Fibroblast of lung (primary cell): Measurements from ENCODE around the gene ST6GALNAC3. TPM values are rescaled to one million over a fixed set of nuclear protein-coding genes. Genes with fewer than 3 reads are reported as not detected.
A peak's percentile ranks its signal among the peaks of the same experiment; 100 is the strongest.

ENCODE experiments used
- DNase-seq, 2 donors: peaks; one replicate each; pipeline versions ENCODE4 v3.0.0 to v3.0.0-alpha.2; 2010; ENCODE audit warnings: low read depth in 2 of 2
- H2AFZ ChIP-seq: 2 replicates; pipeline ENCODE4 v1.5.1; 2012; ENCODE audit warnings: low read length, control low read depth, inconsistent platforms
- H3K27ac ChIP-seq: 2 replicates; pipeline ENCODE4 v1.5.1; 2011; ENCODE audit warnings: low read length, control low read depth; ENCODE audit not compliant: insufficient read depth
- H3K27me3 ChIP-seq: 2 replicates; pipeline ENCODE4 v1.5.1; 2011; ENCODE audit warnings: mild to moderate bottlenecking, low read length; ENCODE audit not compliant: control insufficient read depth, insufficient read depth
- H3K36me3 ChIP-seq: 2 replicates; pipeline ENCODE4 v1.5.1; 2011; ENCODE audit warnings: low read length; ENCODE audit not compliant: control insufficient read depth, insufficient read depth
- H3K4me1 ChIP-seq: 2 replicates; pipeline ENCODE4 v1.5.1; 2011; ENCODE audit warnings: low read length; ENCODE audit not compliant: control insufficient read depth, insufficient read depth; ENCODE audit errors: extremely low read depth
- H3K4me2 ChIP-seq: 2 replicates; pipeline ENCODE4 v1.5.1; 2011; ENCODE audit warnings: low read length, control low read depth; ENCODE audit not compliant: insufficient read depth; ENCODE audit errors: extremely low read depth
- H3K4me3 ChIP-seq, 4 experiments: fragments of 200-600 bp in 1 of 4; sonication (generic) in 1 of 4; replicated peaks in 1 of 4; 2 replicates each; pipeline ENCODE4 v1.5.1; 2011 to 2016; ENCODE audit warnings: low read length in 4 of 4, low read depth in 3 of 4, mild to moderate bottlenecking in 3 of 4, control low read depth in 2 of 4, inconsistent platforms in 1 of 4, mixed read lengths in 1 of 4; ENCODE audit not compliant: insufficient read depth in 1 of 4; ENCODE audit errors: control extremely low read depth in 1 of 4
- H3K79me2 ChIP-seq: 2 replicates; pipeline ENCODE4 v1.5.1; 2012; ENCODE audit warnings: mild to moderate bottlenecking, low read length, inconsistent platforms; ENCODE audit not compliant: control insufficient read depth, insufficient read depth
- H3K9ac ChIP-seq: 2 replicates; pipeline ENCODE4 v1.5.1; 2011; ENCODE audit warnings: mild to moderate bottlenecking, low read length, control low read depth; ENCODE audit not compliant: insufficient read depth
- H3K9me3 ChIP-seq: 2 replicates; pipeline ENCODE4 v1.5.1; 2012; ENCODE audit warnings: low read depth, low read length; ENCODE audit not compliant: control insufficient read depth, insufficient read depth
- H4K20me1 ChIP-seq: 2 replicates; pipeline ENCODE4 v1.5.1; 2011; ENCODE audit warnings: low read length; ENCODE audit not compliant: control insufficient read depth, insufficient read depth; ENCODE audit errors: extremely low read depth
- CTCF ChIP-seq, 2 donors: IDR thresholded peaks in 1 of 2; conservative IDR thresholded peaks in 1 of 2; 1 replicate in 1 of 2; 2 replicates in 1 of 2; pipeline ENCODE4 v1.5.1; 2011 to 2012; ENCODE audit warnings: low read length in 2 of 2, control low read depth in 1 of 2, inconsistent platforms in 1 of 2, low read depth in 1 of 2, mild to moderate bottlenecking in 1 of 2
- EZH2 ChIP-seq: IDR thresholded peaks from 2 replicates; pipeline ENCODE4 v1.5.1; 2012; ENCODE audit warnings: low read length, control low read depth, mild to moderate bottlenecking; ENCODE audit errors: missing control alignments
- polyA plus RNA-seq, 2 donors: library from polyadenylated mRNA; depleted of rRNA in 1 of 2; stranded (reverse) in 1 of 2; unstranded in 1 of 2; fragments of >200 nt; gene quantifications; 2 replicates each; pipeline ENCODE4 v1.2.1, GENCODE V29; 2011 to 2012; ENCODE audit warnings: missing spikeins in 1 of 2
- total RNA-seq: library from RNA; depleted of rRNA; stranded (reverse); fragments of >200 nt; gene quantifications from 2 replicates; pipeline ENCODE4 v1.2.1, GENCODE V29; 2014

The ST6GALNAC3 gene
- total and polyA plus RNA-seq, 2 donors (not counting 1 experiment from before 2014, with no cell fraction given), result 0.34 to 0.66 TPM

GRCh38 chr1:76068542-76068941, 6.0 kb upstream of the ST6GALNAC3 start:
- Histone ChIP-seq H3K4me2 (no peak overlapping the region), H3K9me3 (no peaks in the 10 kb centered on the region), H4K20me1 (no peaks in the 10 kb centered on the region), H3K4me3 (no peak overlapping the region), H3K79me2 (no peaks in the 10 kb centered on the region), H3K4me1 (no peaks in the 10 kb centered on the region), H3K9ac (no peak overlapping the region), H3K27ac (no peak overlapping the region), H3K36me3 (no peaks in the 10 kb centered on the region), H2AFZ (no peak overlapping the region), H3K27me3 (no peaks in the 10 kb centered on the region)
- TF ChIP-seq CTCF (conservative IDR thresholded peaks at IDR 0.05 in 1 of 2, IDR thresholded peaks at IDR 0.05 in 1 of 2; ENCODE audit: low read depth in 1 of 2, low read length in 2 of 2), result no peak
- no peak for TF ChIP-seq EZH2
- peak; percentile 42 to 48 for DNase-seq

- no peak overlapping the region for H3K4me3 ChIP-seq
- no peaks in the 10 kb centered on the region for H3K27me3 ChIP-seq
- no peak overlapping the region for H2AFZ ChIP-seq
- H3K4me2 ChIP-seq, result no peak overlapping the region
- no peaks in the 10 kb centered on the region for H3K4me1 ChIP-seq
- H3K27ac ChIP-seq, result no peak overlapping the region
- DNase-seq, result peak in 1 of 2 donors; percentile 50
- H3K9me3 ChIP-seq, result no peaks in the 10 kb centered on the region
- no peak for TF ChIP-seq EZH2
- no peak overlapping the region for H3K9ac ChIP-seq
- no peaks in the 10 kb centered on the region for H4K20me1 ChIP-seq
- no peaks in the 10 kb centered on the region for H3K36me3 ChIP-seq
- no peaks in the 10 kb centered on the region for H3K79me2 ChIP-seq
Measured at GRCh38 chr1:76068953-76069561, 5.5 kb upstream of the ST6GALNAC3 start.

- no peaks in the 10 kb centered on the region for H4K20me1 ChIP-seq
- H3K9ac ChIP-seq, result no peak overlapping the region
- H3K79me2 ChIP-seq, result no peaks in the 10 kb centered on the region
- no peaks in the 10 kb centered on the region for H3K9me3 ChIP-seq
- no peaks in the 10 kb centered on the region for H3K27me3 ChIP-seq
- H3K4me2 ChIP-seq, result no peak overlapping the region
- no peak overlapping the region for H3K27ac ChIP-seq
- no peak for TF ChIP-seq CTCF (conservative IDR thresholded peaks at IDR 0.05 in 1 of 2, IDR thresholded peaks at IDR 0.05 in 1 of 2; ENCODE audit: low read depth in 1 of 2, low read length in 2 of 2)
- no peak for TF ChIP-seq EZH2
- peaks cover 2% of the 10 kb centered on the region for H3K4me1 ChIP-seq
- no peak overlapping the region for H3K4me3 ChIP-seq
- no peaks in the 10 kb centered on the region for H3K36me3 ChIP-seq
- peak in 1 of 2 donors; percentile 56 for DNase-seq
- H2AFZ ChIP-seq, result no peak overlapping the region
Measured at GRCh38 chr1:76070538-76070937, 4.0 kb upstream of the ST6GALNAC3 start.
